HEK293T (cell line): ENCODE results near the gene MCM8.

ENCODE experiments used
- CTCF ChIA-PET: fragments of 350-600 bp; formaldehyde crosslinking; extraction: SDS; loops from one replicate; lab custom pipeline; 2021; ENCODE audit warnings: antibody characterized with exemption, inconsistent platforms; lab: Yijun Ruan, JAX
- POLR2A ChIA-PET: fragments of 350-600 bp; formaldehyde crosslinking; extraction: SDS; loops from one replicate; lab custom pipeline; 2020; ENCODE audit warnings: antibody characterized with exemption, inconsistent platforms; lab: Yijun Ruan, JAX
- DNase-seq: peaks from one replicate; pipeline ENCODE4 v3.0.0; 2012; ENCODE audit warnings: mixed read lengths; ENCODE audit errors: extremely low spot score
- ARNT ChIP-seq: fragments of 450-650 bp; IDR thresholded peaks from 2 replicates; pipeline ENCODE4 v1.6.1; 2017; ENCODE audit warnings: mild to moderate bottlenecking
- BHLHE40 ChIP-seq: fragments of 450-650 bp; IDR thresholded peaks from 2 replicates; pipeline ENCODE4 v1.6.1; 2016; ENCODE audit warnings: mild to moderate bottlenecking, moderate library complexity, borderline replicate concordance
- CTBP1 ChIP-seq: fragments of 450-650 bp; IDR thresholded peaks from 2 replicates; pipeline ENCODE4 v1.6.1; 2016; ENCODE audit warnings: borderline replicate concordance
- ELF4 ChIP-seq: fragments of 450-650 bp; IDR thresholded peaks from 2 replicates; pipeline ENCODE4 v1.6.1; 2017; ENCODE audit warnings: antibody characterized with exemption
- FOXA1 ChIP-seq: fragments of 450-650 bp; IDR thresholded peaks from 2 replicates; pipeline ENCODE4 v1.6.1; 2016; ENCODE audit warnings: mild to moderate bottlenecking
- FOXK2 ChIP-seq: fragments of 450-650 bp; IDR thresholded peaks from 2 replicates; pipeline ENCODE4 v1.6.1; 2016; ENCODE audit warnings: mild to moderate bottlenecking
- FOXM1 ChIP-seq: fragments of 450-650 bp; IDR thresholded peaks from 2 replicates; pipeline ENCODE4 v1.6.1; 2017; ENCODE audit warnings: mild to moderate bottlenecking, borderline replicate concordance
- HDGF ChIP-seq: fragments of 450-650 bp; IDR thresholded peaks from 2 replicates; pipeline ENCODE4 v1.6.1; 2017; ENCODE audit warnings: antibody characterized with exemption, borderline replicate concordance
- L3MBTL2 ChIP-seq: fragments of 450-650 bp; conservative IDR thresholded peaks from 2 replicates; pipeline ENCODE4 v1.6.1; 2016; ENCODE audit warnings: mild to moderate bottlenecking
- LEF1 ChIP-seq: fragments of 450-650 bp; IDR thresholded peaks from 2 replicates; pipeline ENCODE4 v1.6.1; 2017; ENCODE audit warnings: mild to moderate bottlenecking, borderline replicate concordance
- NFRKB ChIP-seq: fragments of 450-650 bp; IDR thresholded peaks from 2 replicates; pipeline ENCODE4 v1.6.1; 2016; ENCODE audit warnings: mild to moderate bottlenecking, moderate library complexity
- SP1 ChIP-seq: fragments of 450-650 bp; IDR thresholded peaks from 2 replicates; pipeline ENCODE4 v1.6.1; 2017
- SUZ12 ChIP-seq: fragments of 450-650 bp; IDR thresholded peaks from 2 replicates; pipeline ENCODE4 v1.6.1; 2016; ENCODE audit warnings: mild to moderate bottlenecking
- TARDBP ChIP-seq: fragments of 450-650 bp; IDR thresholded peaks from 2 replicates; pipeline ENCODE4 v1.6.1; 2016
- ZNF384 ChIP-seq: fragments of 450-650 bp; IDR thresholded peaks from 2 replicates; pipeline ENCODE4 v1.6.1; 2016
- TF ChIP-seq, protein P1 (sequence below): fragments of 450-650 bp; IDR thresholded peaks from 2 replicates; pipeline ENCODE4 v1.6.1; 2016

The MCM8 gene

DNA sequence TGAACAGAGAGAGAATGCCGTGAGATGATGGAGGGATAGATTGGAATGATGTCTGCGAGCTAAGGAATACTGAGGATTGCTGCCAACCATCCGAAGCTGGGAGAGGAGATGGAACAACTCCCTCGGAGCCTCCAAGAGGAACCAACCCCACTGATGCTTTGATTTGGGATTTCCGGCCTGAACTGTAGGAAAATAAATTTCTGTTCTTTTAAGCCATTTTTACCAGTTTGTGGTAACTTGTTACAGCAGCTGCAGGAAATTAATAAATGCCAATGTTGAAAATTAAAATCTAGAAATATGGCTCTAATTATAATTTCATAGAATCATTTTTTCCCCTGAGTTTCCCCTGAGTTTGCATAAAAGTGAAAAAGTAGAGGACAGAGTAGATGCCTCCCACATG lies 89.3 kb downstream of the MCM8 start:
- POLR2A ChIA-PET: no interaction called here

DNA sequence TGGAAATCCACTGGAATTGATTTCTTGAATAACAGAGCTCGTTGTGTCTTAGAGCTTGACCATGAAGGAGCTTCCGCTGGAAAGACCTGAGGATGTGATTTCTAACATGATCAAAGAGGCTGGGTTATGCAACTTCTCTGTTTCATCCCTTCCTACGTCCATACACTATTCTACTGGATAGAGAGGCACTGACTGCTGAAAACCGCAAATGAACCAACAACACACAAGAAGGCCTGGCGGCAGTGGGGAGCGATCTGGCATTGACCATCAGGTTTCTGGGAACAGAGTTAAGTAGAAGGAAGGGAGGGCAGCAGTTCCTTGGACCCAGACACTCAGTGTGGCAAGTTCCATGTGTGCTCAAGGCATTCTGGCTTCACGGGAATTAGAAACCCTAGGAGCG lies 90.1 kb downstream of the MCM8 start:
- no peak for DNase-seq
- TF ChIP-seq L3MBTL2: no peak
- no peak for TF ChIP-seq SUZ12
- TF ChIP-seq ZNF384: no peak
- TF ChIP-seq FOXM1: no peak
- TF ChIP-seq NFRKB: no peak
- TF ChIP-seq ELF4: no peak
- TF ChIP-seq BHLHE40: no peak
- TF ChIP-seq CTBP1: no peak
- TF ChIP-seq HDGF: no peak
- no peak for TF ChIP-seq LEF1
- TF ChIP-seq FOXK2: no peak
- no peak for TF ChIP-seq TARDBP
- ChIA-PET CTCF (no interaction called here), POLR2A (no interaction called here)

More for the DNA sequence above, 89.3 kb downstream of the MCM8 start:
- DNase-seq: no peak
- CTCF ChIA-PET: interaction anchor here (0.6 kb wide), 1 partner anchor 39 kb away, joined by 6 read pairs; no protein-coding TSS in a partner anchor
- TF ChIP-seq LEF1 (no peak), SP1 (no peak), NFRKB (no peak)

DNA sequence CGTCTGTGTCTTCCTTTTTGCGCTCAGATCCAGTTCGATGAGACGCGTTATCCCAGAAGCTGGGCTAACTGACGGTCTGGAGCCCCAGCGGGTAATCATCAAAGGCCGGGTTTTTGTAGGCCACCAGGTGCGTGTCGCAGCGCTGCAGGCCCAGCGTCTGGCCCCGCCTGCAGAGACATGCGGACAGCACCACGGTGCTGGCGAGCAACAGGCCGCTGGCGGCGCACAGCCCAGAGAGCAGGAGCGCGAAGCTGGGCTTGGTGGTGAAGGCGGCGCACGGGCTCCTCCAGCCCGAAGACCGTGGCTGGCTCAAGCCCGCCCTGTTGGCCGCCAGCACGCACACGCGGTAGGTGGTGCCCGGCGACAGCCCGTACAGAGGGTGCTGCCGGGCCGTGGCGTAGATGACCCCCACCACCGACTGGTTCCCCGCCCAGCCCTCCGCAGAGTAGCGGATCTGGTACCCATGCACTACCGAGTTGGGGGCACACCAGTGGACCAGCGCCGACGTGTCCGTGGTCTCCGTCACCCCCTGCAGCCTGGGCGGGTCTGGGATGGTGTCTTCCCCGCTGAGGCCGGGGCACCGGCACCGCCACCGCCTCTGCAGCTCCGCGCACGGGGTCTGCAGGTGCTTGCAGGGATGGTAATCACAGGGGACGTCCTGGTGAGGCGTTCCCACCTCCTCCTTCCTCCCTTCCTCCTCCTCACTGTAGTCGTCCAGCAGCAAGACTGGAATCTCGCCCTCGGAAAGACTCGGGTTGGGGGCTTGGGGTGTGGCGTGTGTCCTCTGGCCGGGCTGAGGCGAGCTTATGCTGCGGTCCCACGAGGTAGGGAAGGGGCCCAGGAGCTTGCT lies 90.7 kb downstream of the MCM8 start:
- TF ChIP-seq HDGF: no peak
- no peak for TF ChIP-seq FOXA1
- no peak for TF ChIP-seq FOXM1
- ChIA-PET POLR2A (no interaction called here), CTCF (no interaction called here)
- DNase-seq: no peak

DNA sequence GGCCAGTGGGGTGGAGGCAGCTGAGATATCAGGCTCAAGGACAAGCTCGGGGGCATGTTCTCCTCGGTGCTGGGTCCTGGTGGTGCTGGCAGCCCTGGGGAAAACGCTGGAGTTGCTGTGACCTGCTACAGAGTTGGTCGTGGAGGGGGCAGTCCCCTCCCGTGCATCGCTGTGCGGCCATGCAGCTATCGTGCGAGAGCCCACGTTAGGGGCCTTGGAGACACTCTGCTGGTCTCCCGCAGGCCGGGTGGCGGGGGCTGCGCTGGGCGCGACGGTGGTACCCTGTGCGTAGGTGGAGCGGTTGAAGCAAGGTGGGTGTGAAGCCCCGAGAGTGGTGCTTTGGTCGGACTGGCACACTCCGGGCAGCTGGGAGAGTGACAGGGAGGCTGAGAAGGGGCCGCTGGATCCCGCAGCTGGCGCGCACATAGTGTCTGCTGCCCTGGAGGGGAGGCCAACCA lies 91.4 kb downstream of the MCM8 start:
- POLR2A ChIA-PET: no interaction called here
- no peak for DNase-seq
- CTCF ChIA-PET: no interaction called here
- TF ChIP-seq FOXK2 (no peak), TARDBP (no peak), ELF4 (no peak)
- TF ChIP-seq, protein P1, sequence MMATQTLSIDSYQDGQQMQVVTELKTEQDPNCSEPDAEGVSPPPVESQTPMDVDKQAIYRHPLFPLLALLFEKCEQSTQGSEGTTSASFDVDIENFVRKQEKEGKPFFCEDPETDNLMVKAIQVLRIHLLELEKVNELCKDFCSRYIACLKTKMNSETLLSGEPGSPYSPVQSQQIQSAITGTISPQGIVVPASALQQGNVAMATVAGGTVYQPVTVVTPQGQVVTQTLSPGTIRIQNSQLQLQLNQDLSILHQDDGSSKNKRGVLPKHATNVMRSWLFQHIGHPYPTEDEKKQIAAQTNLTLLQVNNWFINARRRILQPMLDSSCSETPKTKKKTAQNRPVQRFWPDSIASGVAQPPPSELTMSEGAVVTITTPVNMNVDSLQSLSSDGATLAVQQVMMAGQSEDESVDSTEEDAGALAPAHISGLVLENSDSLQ: no peak

DNA sequence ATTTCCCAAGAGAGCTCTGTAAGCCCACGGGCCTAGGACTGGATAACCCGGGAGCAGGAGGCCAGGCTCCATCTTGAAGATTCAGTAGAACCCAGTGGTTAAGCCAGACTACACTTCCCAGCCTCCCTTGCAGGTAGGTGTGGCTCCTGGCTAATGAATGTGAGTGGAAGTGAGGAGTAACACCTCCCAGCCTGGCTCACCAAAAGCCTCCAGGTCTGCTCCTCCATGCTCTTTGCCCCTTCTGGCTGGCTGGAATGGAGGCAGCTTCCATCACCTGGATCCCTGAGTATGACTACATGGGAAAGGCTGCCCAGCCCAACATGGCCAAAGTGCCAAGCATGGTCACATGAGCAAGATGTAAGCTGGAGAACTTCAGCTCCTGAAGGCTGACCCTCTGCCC lies 93.7 kb downstream of the MCM8 start:
- CTCF ChIA-PET: no interaction called here
- no peak for DNase-seq
- POLR2A ChIA-PET: no interaction called here
- TF ChIP-seq CTBP1: no peak

DNA sequence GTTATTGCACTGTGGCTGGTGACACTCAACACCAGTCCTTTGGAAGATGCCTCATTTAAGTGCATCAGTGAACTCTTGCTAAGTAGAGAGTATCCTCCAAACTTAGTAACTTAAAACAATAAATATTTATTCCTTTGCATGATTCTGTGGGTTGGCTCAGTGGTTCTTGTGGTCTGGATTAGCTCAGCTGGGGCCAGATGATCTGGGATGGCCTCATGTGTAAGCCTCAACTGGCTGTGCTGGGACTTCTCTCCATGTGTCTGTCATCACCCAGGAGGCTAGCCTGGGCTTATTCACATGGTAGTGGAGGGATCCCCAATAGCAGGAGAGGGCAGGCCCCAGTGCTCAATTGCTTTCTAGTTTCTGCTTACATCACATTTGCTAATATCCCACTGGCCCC lies 95.1 kb downstream of the MCM8 start:
- ChIA-PET CTCF (no interaction called here), POLR2A (no interaction called here)

DNA sequence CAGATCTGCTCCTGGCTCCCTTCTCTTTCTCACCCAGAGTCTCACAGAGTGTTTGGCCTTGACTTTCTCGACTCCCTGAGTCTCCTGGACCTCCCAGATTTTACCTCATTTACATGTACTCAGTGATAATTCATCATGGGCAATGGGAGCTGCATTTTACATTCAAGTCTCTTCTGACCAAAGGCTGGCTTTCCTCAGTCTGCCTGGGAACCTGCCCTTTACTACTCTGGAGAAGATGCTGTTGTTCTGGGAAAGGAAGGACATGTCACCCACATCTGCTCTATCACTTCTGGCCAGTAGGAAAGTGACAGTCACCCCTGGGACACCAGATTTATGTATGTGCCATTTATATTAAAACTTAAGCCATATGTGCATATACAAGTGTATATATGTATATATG lies 96.0 kb downstream of the MCM8 start:
- no peak for DNase-seq
- ChIA-PET CTCF (no interaction called here), POLR2A (no interaction called here)
- TF ChIP-seq SP1: no peak
- TF ChIP-seq ELF4: no peak
- TF ChIP-seq, protein P1: no peak
- no peak for TF ChIP-seq FOXM1
- no peak for TF ChIP-seq SUZ12
- no peak for TF ChIP-seq ARNT
- no peak for TF ChIP-seq LEF1
- no peak for TF ChIP-seq BHLHE40
- no peak for TF ChIP-seq TARDBP
- TF ChIP-seq L3MBTL2: no peak
- no peak for TF ChIP-seq NFRKB
- no peak for TF ChIP-seq ZNF384
- no peak for TF ChIP-seq FOXK2
- no peak for TF ChIP-seq CTBP1
- TF ChIP-seq HDGF: no peak
- no peak for TF ChIP-seq FOXA1

More for the DNA sequence above, 95.1 kb downstream of the MCM8 start:
- no peak for DNase-seq
- TF ChIP-seq ELF4: no peak
- no peak for TF ChIP-seq ARNT
- no peak for TF ChIP-seq SUZ12

DNA sequence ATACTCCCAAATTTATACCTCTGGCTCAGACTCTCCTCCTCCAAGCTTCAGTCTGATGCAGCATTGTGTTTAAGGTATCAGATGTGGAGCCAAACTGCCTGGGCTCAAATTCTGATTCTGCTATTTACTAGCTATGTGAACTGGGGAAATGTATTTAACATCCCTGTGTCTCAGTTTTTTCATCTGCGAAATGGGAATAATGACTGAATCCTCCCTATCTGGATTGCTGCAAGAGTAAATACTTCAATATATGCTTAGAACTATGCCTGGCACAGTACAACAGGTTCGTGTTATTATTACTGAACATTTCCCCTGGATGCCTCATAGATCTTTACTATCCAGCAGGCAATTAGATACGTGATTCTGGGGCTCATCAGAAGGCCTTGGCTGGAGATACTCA lies 97.9 kb downstream of the MCM8 start:
- TF ChIP-seq FOXA1: no peak
- no peak for TF ChIP-seq BHLHE40
- no peak for TF ChIP-seq FOXK2
- no peak for TF ChIP-seq CTBP1
- no peak for TF ChIP-seq HDGF
- no peak for TF ChIP-seq FOXM1
- no peak for TF ChIP-seq ZNF384
- TF ChIP-seq ARNT: no peak
- TF ChIP-seq, protein P1: no peak
- no peak for TF ChIP-seq LEF1
- TF ChIP-seq TARDBP: no peak
- TF ChIP-seq L3MBTL2: no peak
- no peak for TF ChIP-seq SUZ12
- no peak for TF ChIP-seq SP1
- no peak for TF ChIP-seq NFRKB
- TF ChIP-seq ELF4: no peak

More for the DNA sequence above, 97.9 kb downstream of the MCM8 start:
- POLR2A ChIA-PET: no interaction called here
- DNase-seq: no peak
- CTCF ChIA-PET: no interaction called here
